PC-3 (cell line): ENCODE results near the gene IL13.

Experiments
- CTCF ChIP-seq: fragments of 300-600 bp; sonication (generic); conservative IDR thresholded peaks from 2 replicates; pipeline ENCODE4 v1.5.1; 2017; ENCODE audit warnings: antibody characterized with exemption, low read depth, mild to moderate bottlenecking, low read length
- EZH2phosphoT487 ChIP-seq: fragments of 300-600 bp; sonication (generic); IDR thresholded peaks from 2 replicates; pipeline ENCODE4 v1.6.1; 2018; ENCODE audit warnings: mild to moderate bottlenecking, antibody characterized with exemption, low read length, borderline replicate concordance

- no peak for TF ChIP-seq CTCF
- no peak for TF ChIP-seq EZH2phosphoT487
Measured at GRCh38 chr5:132686193-132686592, 28.2 kb downstream of the IL13 start.
